Panc1 (cell line): ENCODE data around the gene CLIC6. TPM values are rescaled to one million over a fixed set of nuclear protein-coding genes. Genes with fewer than 3 reads are reported as not detected.

ENCODE experiments used
- ATAC-seq: fragments of 200-7000 bp; cut with Tn5 transposase; 2 replicates; pipeline ENCODE4 v1.9.1; 2020; ENCODE audit warnings: mild to moderate bottlenecking, moderate library complexity
- BruUV-seq: library from RNA; stranded (reverse); fragments of 400-500 nt; replicated peaks from 2 replicates; lab custom pipeline; 2021; lab: Mats Ljungman, UMichigan
- CTCF ChIA-PET: fragments of 300-600 bp; sonication (Branson Sonifier 250); formaldehyde crosslinking; loops from one replicate; lab custom pipeline; 2022; ENCODE audit warnings: antibody characterized with exemption; lab: Charles Lee
- POLR2A ChIA-PET: fragments of 300-600 bp; sonication (Branson Sonifier 250); formaldehyde crosslinking; loops from one replicate; lab custom pipeline; 2022; ENCODE audit warnings: antibody characterized with exemption; lab: Charles Lee
- DNase-seq: peaks from one replicate; pipeline ENCODE4 v3.0.0-alpha.2; 2010; ENCODE audit warnings: low read depth, low spot score
- H3K27ac ChIP-seq: 2 replicates; pipeline ENCODE4 v1.5.1; 2011; ENCODE audit warnings: mild to moderate bottlenecking, low read length, inconsistent platforms
- H3K27me3 ChIP-seq: fragments of 200-500 bp; sonication (Bioruptor generic); 2 replicates; pipeline ENCODE4 v1.6.0; 2014; ENCODE audit warnings: low read length, inconsistent platforms; ENCODE audit not compliant: control insufficient read depth, insufficient read depth
- H3K36me3 ChIP-seq: fragments of 200-500 bp; sonication (Bioruptor generic); 2 replicates; pipeline ENCODE4 v1.5.1; 2014; ENCODE audit warnings: inconsistent platforms, mild to moderate bottlenecking, low read length, moderate library complexity; ENCODE audit not compliant: control insufficient read depth, insufficient read depth
- H3K4me1 ChIP-seq: 2 replicates; pipeline ENCODE4 v1.5.1; 2011; ENCODE audit warnings: inconsistent platforms, mild to moderate bottlenecking, low read length, moderate library complexity; ENCODE audit not compliant: control insufficient read depth, insufficient read depth
- H3K4me3 ChIP-seq, 2 experiments: 2 replicates each; pipeline ENCODE4 v1.5.1; 2011 to 2012; ENCODE audit warnings: low read depth in 2 of 2, low read length in 2 of 2, mild to moderate bottlenecking in 2 of 2, inconsistent platforms in 1 of 2, moderate library complexity in 1 of 2
- H3K9me3 ChIP-seq: fragments of 200-500 bp; sonication (Bioruptor generic); 2 replicates; pipeline ENCODE4 v1.5.1; 2014; ENCODE audit warnings: low read depth, mild to moderate bottlenecking, inconsistent platforms, low read length, moderate library complexity; ENCODE audit not compliant: control insufficient read depth, insufficient read depth
- CTCF ChIP-seq: fragments of 450-650 bp; IDR thresholded peaks from 2 replicates; pipeline ENCODE4 v1.5.1; 2017; ENCODE audit warnings: mild to moderate bottlenecking
- POLR2AphosphoS5 ChIP-seq: IDR thresholded peaks from 2 replicates; pipeline ENCODE4 v1.6.1; 2012; ENCODE audit warnings: mild to moderate bottlenecking, low read depth, low read length, moderate library complexity
- REST ChIP-seq, 2 experiments: IDR thresholded peaks; 2 replicates each; pipeline ENCODE4 v1.6.1; 2011 to 2012; ENCODE audit warnings: low read depth in 2 of 2, control low read depth in 1 of 2, low read length in 1 of 2, mild to moderate bottlenecking in 1 of 2, moderate library complexity in 1 of 2; ENCODE audit not compliant: insufficient read depth in 1 of 2
- SIN3A ChIP-seq: IDR thresholded peaks from 2 replicates; pipeline ENCODE4 v1.6.1; 2012; ENCODE audit warnings: low read depth, mild to moderate bottlenecking, low read length, moderate library complexity, borderline replicate concordance; ENCODE audit not compliant: insufficient read depth
- TCF7L2 ChIP-seq: IDR thresholded peaks from 2 replicates; pipeline ENCODE4 v1.6.1; 2011; ENCODE audit warnings: mild to moderate bottlenecking, low read depth, low read length, inconsistent platforms
- in situ Hi-C: cut with HindIII; loops from 2 replicates; pipeline ENCODE4 v1.10.0; 2016; ENCODE audit warnings: low sequenced_read_pairs, low pct_unique_long_range_greater_than_20kb
- intact Hi-C: fragments of 100-400 bp; cut with micrococcal nuclease; formaldehyde crosslinking; loops from one replicate; pipeline ENCODE4 v1.10.0; 2022; ENCODE audit not compliant: unreplicated experiment
- total RNA-seq: library from RNA; stranded (reverse); gene quantifications from one replicate; pipeline ENCODE4 v1.2.1, GENCODE V29; 2021; ENCODE audit not compliant: unreplicated experiment

The CLIC6 gene
- total RNA-seq, 1 experiment from 2014 or later, result 0.05 TPM

GRCh38 chr21:34625030-34625593 is 43.7 kb upstream of the CLIC6 start:
- Histone ChIP-seq H3K27me3 (peaks cover 2% of the 10 kb centered on the region; the same call in 1 of the 2 replicates), H3K27ac (no peak overlapping the region), H3K4me1 (no peaks in the 10 kb centered on the region), H3K4me3 (no peak overlapping the region), H3K36me3 (no peaks in the 10 kb centered on the region), H3K9me3 (no peaks in the 10 kb centered on the region)
- in situ Hi-C loops (no loop called here), intact Hi-C loops (no loop called here)
- TF ChIP-seq CTCF (no peak), REST (IDR thresholded peaks at IDR 0.05; ENCODE audit: insufficient read depth in 1 of 2, low read depth in 2 of 2, low read length in 1 of 2) (no peak), POLR2AphosphoS5 (no peak), TCF7L2 (no peak), SIN3A (no peak)
- CTCF ChIA-PET, result no interaction called here
- no peak for ATAC-seq
- POLR2A ChIA-PET, result interaction anchor here (0.7 kb wide), 1 partner anchor 100 kb away, joined by 7 read pairs; no protein-coding TSS in a partner anchor
- DNase-seq, result no peak
- no TSS peak for BruUV-seq

GRCh38 chr21:34626131-34626530 is 42.7 kb upstream of the CLIC6 start:
- no peaks in the 10 kb centered on the region for H3K4me1 ChIP-seq
- no peak overlapping the region for H3K4me3 ChIP-seq
- H3K27ac ChIP-seq, result no peak overlapping the region
- in situ Hi-C loops (no loop called here), intact Hi-C loops (no loop called here)
- ATAC-seq, result no peak
- BruUV-seq, result no TSS peak
- H3K9me3 ChIP-seq, result no peaks in the 10 kb centered on the region
- H3K27me3 ChIP-seq, result peaks cover 2% of the 10 kb centered on the region; the same call in 1 of the 2 replicates
- no peak for TF ChIP-seq CTCF
- TF ChIP-seq POLR2AphosphoS5, result no peak
- no peak for TF ChIP-seq REST (IDR thresholded peaks at IDR 0.05; ENCODE audit: insufficient read depth in 1 of 2, low read depth in 2 of 2, low read length in 1 of 2)
- TF ChIP-seq SIN3A, result no peak
- no peak for TF ChIP-seq TCF7L2
- no peaks in the 10 kb centered on the region for H3K36me3 ChIP-seq
- POLR2A ChIA-PET, result no interaction called here
- no peak for DNase-seq
- CTCF ChIA-PET, result no interaction called here
